Ishikawa (cell line): ENCODE results near the gene CFAP46.

Experiments
- CREB1 ChIP-seq: IDR thresholded peaks from 2 replicates; pipeline ENCODE4 v1.6.1; 2012; ENCODE audit warnings: low read depth
- EGR1 ChIP-seq: IDR thresholded peaks from 2 replicates; pipeline ENCODE4 v1.6.1; 2012
- EP300 ChIP-seq: IDR thresholded peaks from 2 replicates; pipeline ENCODE4 v1.6.1; 2012; ENCODE audit warnings: borderline replicate concordance
- RAD21 ChIP-seq: IDR thresholded peaks from 2 replicates; pipeline ENCODE4 v1.6.1; 2012; ENCODE audit warnings: low read depth
- TAF1 ChIP-seq: IDR thresholded peaks from 2 replicates; pipeline ENCODE4 v1.6.1; 2012; ENCODE audit warnings: low read depth, mild to moderate bottlenecking
- YY1 ChIP-seq: IDR thresholded peaks from 2 replicates; pipeline ENCODE4 v1.6.1; 2012; ENCODE audit warnings: low read depth
- TF ChIP-seq, protein P1 (sequence below): IDR thresholded peaks from 2 replicates; pipeline ENCODE4 v1.6.1; 2012; ENCODE audit warnings: low read depth, mild to moderate bottlenecking
- TF ChIP-seq, protein P2 (sequence below): IDR thresholded peaks from 2 replicates; pipeline ENCODE4 v1.6.1; 2012

DNA sequence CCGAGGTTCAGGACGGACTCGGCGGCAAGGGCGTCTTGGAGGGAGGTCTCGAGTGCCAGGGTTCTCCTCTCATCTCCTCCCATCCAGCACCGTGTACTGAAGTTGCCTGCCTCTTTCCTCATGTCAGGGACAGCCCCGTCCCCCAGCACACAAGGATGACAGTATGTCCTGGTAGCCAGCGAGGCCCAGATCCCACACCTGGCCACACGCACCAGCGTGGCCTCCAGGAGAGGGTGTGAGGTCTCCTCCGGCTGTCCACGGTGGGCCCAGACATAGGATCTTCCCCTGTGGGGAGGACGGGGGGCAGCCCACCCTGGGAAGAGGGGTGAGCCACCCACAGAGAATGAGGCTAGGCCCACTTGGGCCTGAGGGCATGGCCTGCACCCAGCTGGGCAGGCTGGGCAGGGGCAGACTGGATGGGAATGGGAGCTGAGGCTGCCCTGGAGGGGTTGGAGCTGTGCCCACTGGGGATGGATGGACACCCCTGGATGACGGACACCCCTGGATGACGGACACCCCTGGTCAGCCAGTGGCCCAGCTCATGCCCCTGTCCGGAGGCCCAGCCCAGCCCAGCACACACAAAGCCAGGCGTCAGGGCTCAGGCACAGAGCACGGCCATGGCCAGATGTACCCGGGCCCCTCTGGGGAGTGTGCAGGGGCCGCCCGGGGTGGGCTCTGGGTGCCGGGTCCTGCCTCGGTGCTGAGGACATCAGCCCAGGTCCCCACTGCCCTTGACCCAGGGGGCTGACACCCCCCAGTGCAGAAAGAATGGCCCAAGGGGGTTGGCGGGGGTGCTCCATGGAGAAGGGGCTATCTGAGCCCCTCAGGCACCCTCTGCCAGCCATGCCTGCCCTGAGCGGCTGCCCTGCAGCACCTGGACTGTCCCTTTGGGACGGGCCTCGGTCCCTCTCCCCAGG is 30.9 kb upstream of the CFAP46 start:
- TF ChIP-seq EP300 (no peak), RAD21 (no peak), YY1 (no peak), TAF1 (no peak), EGR1 (no peak), CREB1 (no peak)
- TF ChIP-seq, protein P1, sequence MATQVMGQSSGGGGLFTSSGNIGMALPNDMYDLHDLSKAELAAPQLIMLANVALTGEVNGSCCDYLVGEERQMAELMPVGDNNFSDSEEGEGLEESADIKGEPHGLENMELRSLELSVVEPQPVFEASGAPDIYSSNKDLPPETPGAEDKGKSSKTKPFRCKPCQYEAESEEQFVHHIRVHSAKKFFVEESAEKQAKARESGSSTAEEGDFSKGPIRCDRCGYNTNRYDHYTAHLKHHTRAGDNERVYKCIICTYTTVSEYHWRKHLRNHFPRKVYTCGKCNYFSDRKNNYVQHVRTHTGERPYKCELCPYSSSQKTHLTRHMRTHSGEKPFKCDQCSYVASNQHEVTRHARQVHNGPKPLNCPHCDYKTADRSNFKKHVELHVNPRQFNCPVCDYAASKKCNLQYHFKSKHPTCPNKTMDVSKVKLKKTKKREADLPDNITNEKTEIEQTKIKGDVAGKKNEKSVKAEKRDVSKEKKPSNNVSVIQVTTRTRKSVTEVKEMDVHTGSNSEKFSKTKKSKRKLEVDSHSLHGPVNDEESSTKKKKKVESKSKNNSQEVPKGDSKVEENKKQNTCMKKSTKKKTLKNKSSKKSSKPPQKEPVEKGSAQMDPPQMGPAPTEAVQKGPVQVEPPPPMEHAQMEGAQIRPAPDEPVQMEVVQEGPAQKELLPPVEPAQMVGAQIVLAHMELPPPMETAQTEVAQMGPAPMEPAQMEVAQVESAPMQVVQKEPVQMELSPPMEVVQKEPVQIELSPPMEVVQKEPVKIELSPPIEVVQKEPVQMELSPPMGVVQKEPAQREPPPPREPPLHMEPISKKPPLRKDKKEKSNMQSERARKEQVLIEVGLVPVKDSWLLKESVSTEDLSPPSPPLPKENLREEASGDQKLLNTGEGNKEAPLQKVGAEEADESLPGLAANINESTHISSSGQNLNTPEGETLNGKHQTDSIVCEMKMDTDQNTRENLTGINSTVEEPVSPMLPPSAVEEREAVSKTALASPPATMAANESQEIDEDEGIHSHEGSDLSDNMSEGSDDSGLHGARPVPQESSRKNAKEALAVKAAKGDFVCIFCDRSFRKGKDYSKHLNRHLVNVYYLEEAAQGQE, result no peak
- TF ChIP-seq, protein P2, sequence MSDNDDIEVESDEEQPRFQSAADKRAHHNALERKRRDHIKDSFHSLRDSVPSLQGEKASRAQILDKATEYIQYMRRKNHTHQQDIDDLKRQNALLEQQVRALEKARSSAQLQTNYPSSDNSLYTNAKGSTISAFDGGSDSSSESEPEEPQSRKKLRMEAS, result no peak
